Measurements from ENCODE around the gene MUS81.

Gene MUS81

GRCh38 chr11:65867284-65868071, 7.2 kb downstream of the MUS81 start:
- TF ChIP-seq CTCF (conservative IDR thresholded peaks at IDR 0.05) (no peak), ZFX (IDR thresholded peaks at IDR 0.05) (no peak)

GRCh38 chr11:65868076-65868667, 7.9 kb downstream of the MUS81 start:
- TF ChIP-seq CTCF (conservative IDR thresholded peaks at IDR 0.05), result no peak
- no peak overlapping the region for H3K27ac ChIP-seq

More at GRCh38 chr11:65867284-65868071, 7.2 kb downstream of the MUS81 start:
- H3K27ac ChIP-seq, result no peak overlapping the region

- TF ChIP-seq ZFX (IDR thresholded peaks at IDR 0.05) (no peak), CTCF (conservative IDR thresholded peaks at IDR 0.05) (no peak)
- no peak overlapping the region for H3K27ac ChIP-seq
These were observed 8.7 kb downstream of the MUS81 start for GRCh38 chr11:65868907-65869306.

GRCh38 chr11:65869643-65870306, 9.5 kb downstream of the MUS81 start:
- no peak overlapping the region for H3K27ac ChIP-seq
- no peak for TF ChIP-seq CTCF (conservative IDR thresholded peaks at IDR 0.05)

- TF ChIP-seq ZFX (IDR thresholded peaks at IDR 0.05), result no peak
- no peak for TF ChIP-seq CTCF (conservative IDR thresholded peaks at IDR 0.05)
- no peak overlapping the region for H3K27ac ChIP-seq
These were observed 10.1 kb downstream of the MUS81 start for GRCh38 chr11:65870307-65870658.

- no peak overlapping the region for H3K27ac ChIP-seq
- TF ChIP-seq ZFX (IDR thresholded peaks at IDR 0.05) (no peak), CTCF (conservative IDR thresholded peaks at IDR 0.05) (no peak)
These were observed 10.8 kb downstream of the MUS81 start for GRCh38 chr11:65870706-65871681.
